Muscle layer of duodenum (tissue), 2 donors: ENCODE results near the gene IER2.
"Not testable (repeated sequence)": the region's sequence is repeated elsewhere in the genome, so short reads cannot be mapped to it uniquely, and the experiment has no call there.

Experiments
- H3K27ac ChIP-seq: one replicate; pipeline ENCODE4 v1.7.0; 2013; ENCODE audit warnings: mild to moderate bottlenecking, low read length
- H3K27me3 ChIP-seq: one replicate; pipeline ENCODE4 v1.7.0; 2013; ENCODE audit warnings: low read depth, mild to moderate bottlenecking, control low read depth, low read length
- H3K36me3 ChIP-seq, 2 donors: one replicate each; pipeline ENCODE4 v1.7.0; 2013; ENCODE audit warnings: low read length in 2 of 2, control low read depth in 1 of 2, mild to moderate bottlenecking in 1 of 2; ENCODE audit not compliant: insufficient read depth in 2 of 2, control insufficient read depth in 1 of 2
- H3K4me1 ChIP-seq, 2 donors: one replicate each; pipeline ENCODE4 v1.7.0; 2013; ENCODE audit warnings: low read length in 2 of 2, mild to moderate bottlenecking in 2 of 2, control low read depth in 1 of 2, moderate library complexity in 1 of 2; ENCODE audit not compliant: insufficient read depth in 2 of 2, control insufficient read depth in 1 of 2
- H3K4me3 ChIP-seq, 2 donors: one replicate each; pipeline ENCODE4 v1.7.0; 2013; ENCODE audit warnings: low read length in 2 of 2, low read depth in 1 of 2, mild to moderate bottlenecking in 1 of 2
- H3K9me3 ChIP-seq, 2 donors: one replicate each; pipeline ENCODE4 v1.7.0; 2013; ENCODE audit warnings: low read length in 2 of 2, control low read depth in 1 of 2, mild to moderate bottlenecking in 1 of 2; ENCODE audit not compliant: control insufficient read depth in 1 of 2
- donor health status: healthy.

Gene IER2

DNA sequence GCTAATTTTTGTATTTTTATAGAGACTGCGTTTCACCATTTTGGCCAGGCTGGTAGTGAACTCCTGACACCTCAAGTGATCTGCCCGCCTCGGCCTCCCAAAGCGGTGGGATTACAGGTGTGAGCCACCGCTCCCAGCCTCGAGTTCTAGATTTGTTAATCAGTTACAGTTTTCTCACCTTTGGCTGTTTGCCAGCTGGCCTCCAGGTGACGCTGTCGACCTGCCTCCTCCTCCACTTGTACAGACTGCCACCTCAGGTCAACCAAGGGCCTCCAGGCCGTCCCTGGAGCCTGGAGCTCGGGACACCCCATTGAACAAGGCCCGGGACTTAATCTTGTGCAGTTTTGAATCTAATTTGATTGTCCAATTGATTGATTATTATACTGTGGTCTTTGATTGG lies 45.5 kb downstream of the IER2 start:
- H3K4me1 ChIP-seq, result no peaks in the 10 kb centered on the region
- H3K27me3 ChIP-seq, result no peaks in the 10 kb centered on the region
- no peak overlapping the region for H3K4me3 ChIP-seq
- H3K9me3 ChIP-seq, result no peaks in the 10 kb centered on the region
- no peak overlapping the region for H3K27ac ChIP-seq
- no peaks in the 10 kb centered on the region for H3K36me3 ChIP-seq

DNA sequence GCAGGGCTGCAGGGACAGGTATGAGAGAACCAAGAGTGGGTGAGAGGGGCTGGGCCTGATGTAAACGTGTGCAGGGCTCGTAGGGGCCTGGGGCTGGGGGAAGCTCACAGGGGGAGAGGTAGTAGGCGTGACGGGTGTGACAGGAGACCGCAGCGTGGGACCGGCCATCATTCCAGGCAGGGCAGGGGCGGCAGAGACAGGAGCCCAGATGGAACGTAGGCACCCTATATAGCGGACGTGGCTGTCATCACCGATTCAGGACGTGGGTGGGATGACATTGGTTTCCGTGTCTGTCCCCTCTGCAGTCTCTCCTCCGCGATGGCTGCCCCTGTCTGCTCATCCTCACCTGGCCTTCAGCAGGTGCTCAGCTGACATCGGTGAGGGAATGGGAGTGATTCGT lies 48.4 kb downstream of the IER2 start:
- H3K9me3 ChIP-seq, result no peaks in the 10 kb centered on the region
- no peak overlapping the region for H3K27ac ChIP-seq
- no peak overlapping the region for H3K4me3 ChIP-seq
- H3K27me3 ChIP-seq, result no peaks in the 10 kb centered on the region
- H3K36me3 ChIP-seq, result no peaks in the 10 kb centered on the region
- no peaks in the 10 kb centered on the region for H3K4me1 ChIP-seq

- not testable (repeated sequence) for H3K36me3 ChIP-seq, H3K27me3 ChIP-seq, H3K4me3 ChIP-seq, H3K9me3 ChIP-seq, H3K4me1 ChIP-seq, H3K27ac ChIP-seq
Observed at GRCh38 chr19:13202112-13202511, 51.9 kb downstream of the IER2 start.
